A549 (cell line): ENCODE results near the gene CACTIN. TPM values are rescaled to one million over a fixed set of nuclear protein-coding genes. Genes with fewer than 3 reads are reported as not detected.

Experiments
- ATAC-seq, 2 experiments: fragments of 200-7000 bp in 1 of 2; fragments of >200 bp in 1 of 2; cut with Nextera tagmentation in 1 of 2; cut with Tn5 transposase in 1 of 2; 3 replicates each; pipeline versions ENCODE4 v1.8.0 to v1.9.1; 2018 to 2020; ENCODE audit warnings: mild to moderate bottlenecking in 1 of 2, moderate library complexity in 1 of 2
- CTCF ChIA-PET: fragments of 300-600 bp; sonication (Branson Sonifier 250); formaldehyde crosslinking; extraction: SDS; loops from one replicate; lab custom pipeline; 2021; ENCODE audit warnings: antibody characterized with exemption, inconsistent platforms; lab: Yijun Ruan, JAX
- POLR2A ChIA-PET: fragments of 350-600 bp; formaldehyde crosslinking; extraction: SDS; loops from one replicate; lab custom pipeline; 2021; ENCODE audit warnings: antibody characterized with exemption, inconsistent platforms; lab: Yijun Ruan, JAX
- DNase-seq, 2 experiments: peaks; one replicate each; pipeline versions ENCODE4 v3.0.0 to v3.0.0-alpha.2; 2011 to 2016; ENCODE audit warnings: low read depth in 1 of 2, low spot score in 1 of 2
- FAIRE-seq: peaks from 2 replicates; lab custom pipeline; 2011; peaks lifted over from hg19 to GRCh38; lab: Jason Lieb, UNC
- H3K27ac ChIP-seq, 2 experiments: fragments of >200 bp; sonication (Bioruptor Twin); formaldehyde crosslinking; 3 replicates each; pipeline ENCODE4 v1.5.1; 2016 to 2017
- H3K4me1 ChIP-seq: fragments of >200 bp; sonication (Bioruptor Twin); formaldehyde crosslinking; 3 replicates; pipeline ENCODE4 v1.6.1; 2016
- H3K4me2 ChIP-seq: fragments of >200 bp; sonication (Bioruptor Twin); formaldehyde crosslinking; 3 replicates; pipeline ENCODE4 v1.6.1; 2016
- H3K4me3 ChIP-seq: fragments of >200 bp; sonication (Bioruptor Twin); formaldehyde crosslinking; 3 replicates; pipeline ENCODE4 v1.5.1; 2016
- H3K9me3 ChIP-seq: fragments of >200 bp; sonication (Bioruptor Twin); formaldehyde crosslinking; 3 replicates; pipeline ENCODE4 v1.6.1; 2016
- ATOH8 ChIP-seq: fragments of 250-450 bp; sonication (Bioruptor Pico); IDR thresholded peaks from 2 replicates; pipeline ENCODE4 v1.5.0; 2020; ENCODE audit warnings: low read depth, mild to moderate bottlenecking, moderate library complexity
- CBX2 ChIP-seq: fragments of 200-600 bp; sonication (generic); IDR thresholded peaks from 2 replicates; pipeline ENCODE4 v1.6.1; 2016; ENCODE audit warnings: low read depth, mild to moderate bottlenecking, borderline replicate concordance
- CBX8 ChIP-seq: fragments of 200-600 bp; sonication (generic); IDR thresholded peaks from 2 replicates; pipeline ENCODE4 v1.6.1; 2016
- CHD2 ChIP-seq: fragments of 150-350 bp; IDR thresholded peaks from 2 replicates; pipeline ENCODE4 v1.6.1; 2014; ENCODE audit warnings: low read length; ENCODE audit not compliant: partially characterized antibody
- CHD4 ChIP-seq: fragments of 200-600 bp; sonication (generic); IDR thresholded peaks from 2 replicates; pipeline ENCODE4 v1.6.1; 2016; ENCODE audit warnings: antibody characterized with exemption, mild to moderate bottlenecking, borderline replicate concordance
- EP300 ChIP-seq, 2 experiments: fragments of >200 bp; sonication (Bioruptor Twin); formaldehyde crosslinking; IDR thresholded peaks; 2 replicates in 1 of 2; 3 replicates in 1 of 2; pipeline ENCODE4 v1.6.1; 2016 to 2017
- FOSB ChIP-seq: fragments of 250-450 bp; sonication (Bioruptor Pico); IDR thresholded peaks from 2 replicates; pipeline ENCODE4 v1.5.0; 2020; ENCODE audit warnings: mild to moderate bottlenecking, moderate library complexity
- HES2 ChIP-seq: fragments of >200 bp; sonication (Bioruptor Twin); formaldehyde crosslinking; IDR thresholded peaks from 2 replicates; pipeline ENCODE4 v1.6.1; 2016
- HEYL ChIP-seq: fragments of 250-450 bp; sonication (Bioruptor Pico); IDR thresholded peaks from 2 replicates; pipeline ENCODE4 v1.8.0; 2021; ENCODE audit warnings: mild to moderate bottlenecking, moderate library complexity
- HMGXB4 ChIP-seq: fragments of 250-450 bp; sonication (Bioruptor Pico); IDR thresholded peaks from 2 replicates; pipeline ENCODE4 v1.5.0; 2021; ENCODE audit warnings: mild to moderate bottlenecking, moderate library complexity, borderline replicate concordance
- KDM1A ChIP-seq: fragments of 200-600 bp; sonication (generic); IDR thresholded peaks from 2 replicates; pipeline ENCODE4 v1.6.1; 2016; ENCODE audit warnings: low read depth, mild to moderate bottlenecking
- KDM5A ChIP-seq: fragments of 200-600 bp; sonication (generic); IDR thresholded peaks from 2 replicates; pipeline ENCODE4 v1.6.1; 2016; ENCODE audit warnings: antibody characterized with exemption, mild to moderate bottlenecking
- MAX ChIP-seq: IDR thresholded peaks from 2 replicates; pipeline ENCODE4 v1.6.1; 2012
- NR3C1 ChIP-seq: fragments of >200 bp; sonication (Bioruptor Twin); formaldehyde crosslinking; IDR thresholded peaks from 3 replicates; pipeline ENCODE4 v1.6.1; 2017
- POLR2A ChIP-seq: IDR thresholded peaks from 2 replicates; pipeline ENCODE4 v1.6.1; 2012; ENCODE audit warnings: mild to moderate bottlenecking, low read length
- RAD21 ChIP-seq, 2 experiments: fragments of >200 bp in 1 of 2; sonication (Bioruptor Twin) in 1 of 2; formaldehyde crosslinking in 1 of 2; IDR thresholded peaks in 1 of 2; conservative IDR thresholded peaks in 1 of 2; 2 replicates in 1 of 2; 3 replicates in 1 of 2; pipeline ENCODE4 v1.6.1; 2012 to 2018; ENCODE audit warnings: inconsistent platforms in 1 of 2
- RCOR1 ChIP-seq: fragments of 150-350 bp; IDR thresholded peaks from 2 replicates; pipeline ENCODE4 v1.6.1; 2014; ENCODE audit warnings: antibody characterized with exemption, low read length, low read depth
- REST ChIP-seq: fragments of 200-600 bp; sonication (generic); IDR thresholded peaks from 2 replicates; pipeline ENCODE4 v1.6.1; 2016; ENCODE audit warnings: antibody characterized with exemption, mild to moderate bottlenecking, moderate library complexity
- ZSCAN20 ChIP-seq: fragments of 250-450 bp; sonication (Bioruptor Pico); IDR thresholded peaks from 2 replicates; pipeline ENCODE4 v1.8.0; 2022; ENCODE audit warnings: mild to moderate bottlenecking, moderate library complexity
- WGBS: methylation state at CpG from one replicate; pipeline ENCODE4 v1.1.6; 2017; ENCODE audit errors: missing lambda C conversion rate; 5-methylcytosine and 5-hydroxymethylcytosine counted together
- polyA plus RNA-seq, 4 experiments: library from polyadenylated mRNA; depleted of rRNA in 3 of 4; stranded (reverse); fragments of >200 nt; fragmentation: RNase III in 1 of 4; extraction: RNeasy Plus Mini Kit Qiagen cat#74134 plus additional on column Dnase treatment in 1 of 4; gene quantifications; 2 replicates in 3 of 4; 3 replicates in 1 of 4; pipeline ENCODE4 v1.2.3, GENCODE V29; 2011 to 2017
- TF ChIP-seq, protein P1 (sequence below): fragments of 450-650 bp; IDR thresholded peaks from 2 replicates; pipeline ENCODE4 v1.6.1; 2014; ENCODE audit warnings: antibody characterized with exemption
- TF ChIP-seq, protein P2 (sequence below): IDR thresholded peaks from 2 replicates; pipeline ENCODE4 v1.6.1; 2012

CACTIN gene
- polyA plus RNA-seq, 2 of the 4 experiments (the other 2 are of a cell fraction) = 8.3 to 14.9 TPM

DNA sequence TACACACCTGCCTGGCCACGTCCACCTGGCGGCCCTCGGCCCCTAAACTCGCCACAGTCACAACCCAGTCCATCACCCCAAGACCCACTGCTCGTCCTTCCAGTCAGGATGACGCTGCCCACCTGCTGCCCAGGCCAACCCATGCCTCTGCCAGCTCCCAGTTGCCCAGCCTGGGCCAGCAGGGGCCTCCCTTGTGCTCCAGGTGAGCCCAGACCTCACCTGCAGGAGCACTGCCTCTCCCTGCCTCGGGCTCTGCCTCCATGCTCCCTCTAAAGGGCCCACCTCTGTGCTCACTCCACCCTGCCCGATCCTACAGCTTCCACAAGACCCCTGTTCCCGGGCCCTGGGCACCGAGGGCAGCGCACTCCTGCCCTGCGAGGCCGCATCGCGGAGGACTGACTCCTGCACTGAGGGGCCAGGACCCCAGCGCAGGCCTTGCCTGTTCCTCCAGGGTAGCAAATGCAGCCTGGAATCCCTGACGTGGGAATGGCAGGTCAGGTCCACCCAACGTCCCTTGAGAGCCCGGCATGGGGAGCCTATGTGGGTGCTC is 8.0 kb upstream of the CACTIN start:
- H3K4me1 ChIP-seq = no peaks in the 10 kb centered on the region
- H3K9me3 ChIP-seq = no peaks in the 10 kb centered on the region
- DNase-seq = no peak
- ATAC-seq = no peak
- H3K27ac ChIP-seq = no peak overlapping the region
- TF ChIP-seq POLR2A (no peak), RCOR1 (no peak), CBX8 (no peak), ATOH8 (CRISPR knock-in tag) (no peak), EP300 (IDR thresholded peaks at IDR 0.05) (no peak), HES2 (no peak), ZSCAN20 (CRISPR knock-in tag) (no peak), CBX2 (no peak), NR3C1 (no peak), HEYL (CRISPR knock-in tag) (no peak), FOSB (no peak), CHD2 (no peak)
- no peak overlapping the region for H3K4me3 ChIP-seq
- 93% methylated on average over 14 of the region's 19 CpGs for WGBS
- CTCF ChIA-PET = no interaction called here
- no peak for FAIRE-seq
- POLR2A ChIA-PET = no interaction called here
- H3K4me2 ChIP-seq = no peak overlapping the region

GRCh38 chr19:3633559-3633988 is 7.0 kb upstream of the CACTIN start:
- WGBS = 91% methylated on average over 16 of the region's 22 CpGs
- ChIA-PET CTCF (interaction anchor here (1.0 to 1.5 kb wide), 2 partner anchors 12 to 14 kb away, joined by 3 to 4 read pairs; no protein-coding TSS in a partner anchor), POLR2A (no interaction called here)
- FAIRE-seq = no peak
- H3K9me3 ChIP-seq = no peaks in the 10 kb centered on the region
- no peaks in the 10 kb centered on the region for H3K4me1 ChIP-seq
- no peak for ATAC-seq
- no peak overlapping the region for H3K27ac ChIP-seq
- no peak for DNase-seq
- no peak overlapping the region for H3K4me2 ChIP-seq
- no peak overlapping the region for H3K4me3 ChIP-seq
- no peak for TF ChIP-seq HMGXB4 (CRISPR knock-in tag)
- no peak for TF ChIP-seq KDM1A
- TF ChIP-seq MAX = no peak
- TF ChIP-seq, all 56 proteins: peak for 0

GRCh38 chr19:3632739-3633558 is 6.4 kb upstream of the CACTIN start:
- ChIA-PET CTCF (interaction anchor here (1.0 to 1.5 kb wide), 3 partner anchors 12 to 22 kb away, joined by 3 to 4 read pairs (median 4); no protein-coding TSS in a partner anchor), POLR2A (no interaction called here)
- ATAC-seq = no peak
- no peak for TF ChIP-seq HEYL (CRISPR knock-in tag)
- TF ChIP-seq, protein P1, sequence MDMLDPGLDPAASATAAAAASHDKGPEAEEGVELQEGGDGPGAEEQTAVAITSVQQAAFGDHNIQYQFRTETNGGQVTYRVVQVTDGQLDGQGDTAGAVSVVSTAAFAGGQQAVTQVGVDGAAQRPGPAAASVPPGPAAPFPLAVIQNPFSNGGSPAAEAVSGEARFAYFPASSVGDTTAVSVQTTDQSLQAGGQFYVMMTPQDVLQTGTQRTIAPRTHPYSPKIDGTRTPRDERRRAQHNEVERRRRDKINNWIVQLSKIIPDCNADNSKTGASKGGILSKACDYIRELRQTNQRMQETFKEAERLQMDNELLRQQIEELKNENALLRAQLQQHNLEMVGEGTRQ = no peak
- TF ChIP-seq KDM1A = no peak
- no peak for TF ChIP-seq RAD21 (conservative IDR thresholded peaks at IDR 0.05 in 1 of 2, IDR thresholded peaks at IDR 0.05 in 1 of 2)
- TF ChIP-seq REST = no peak
- TF ChIP-seq ATOH8 (CRISPR knock-in tag) = no peak
- TF ChIP-seq CHD4 = no peak
- TF ChIP-seq, protein P2, sequence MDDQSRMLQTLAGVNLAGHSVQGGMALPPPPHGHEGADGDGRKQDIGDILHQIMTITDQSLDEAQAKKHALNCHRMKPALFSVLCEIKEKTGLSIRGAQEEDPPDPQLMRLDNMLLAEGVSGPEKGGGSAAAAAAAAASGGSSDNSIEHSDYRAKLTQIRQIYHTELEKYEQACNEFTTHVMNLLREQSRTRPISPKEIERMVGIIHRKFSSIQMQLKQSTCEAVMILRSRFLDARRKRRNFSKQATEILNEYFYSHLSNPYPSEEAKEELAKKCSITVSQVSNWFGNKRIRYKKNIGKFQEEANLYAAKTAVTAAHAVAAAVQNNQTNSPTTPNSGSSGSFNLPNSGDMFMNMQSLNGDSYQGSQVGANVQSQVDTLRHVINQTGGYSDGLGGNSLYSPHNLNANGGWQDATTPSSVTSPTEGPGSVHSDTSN = no peak
- TF ChIP-seq MAX = no peak
- TF ChIP-seq KDM5A = no peak

More at GRCh38 chr19:3632739-3633558, 6.4 kb upstream of the CACTIN start:
- FAIRE-seq = no peak
- Histone ChIP-seq H3K27ac (no peak overlapping the region), H3K9me3 (no peaks in the 10 kb centered on the region), H3K4me3 (no peak overlapping the region), H3K4me1 (no peaks in the 10 kb centered on the region), H3K4me2 (no peak overlapping the region)
- DNase-seq = no peak
- WGBS = 92% methylated on average over 32 of the region's 50 CpGs
